GM18508 (cell line): ENCODE data around the gene HINFP.
"Not testable (repeated sequence)": the region's sequence is repeated elsewhere in the genome, so short reads cannot be mapped to it uniquely, and the experiment has no call there.

Experiments
- ATAC-seq: cut with Tn5 transposase; IDR thresholded peaks from one replicate; pipeline ENCODE4 v1.9.1; 2021; ENCODE audit warnings: moderate number of reproducible peaks; ENCODE audit not compliant: insufficient read depth, unreplicated experiment

The HINFP gene

DNA sequence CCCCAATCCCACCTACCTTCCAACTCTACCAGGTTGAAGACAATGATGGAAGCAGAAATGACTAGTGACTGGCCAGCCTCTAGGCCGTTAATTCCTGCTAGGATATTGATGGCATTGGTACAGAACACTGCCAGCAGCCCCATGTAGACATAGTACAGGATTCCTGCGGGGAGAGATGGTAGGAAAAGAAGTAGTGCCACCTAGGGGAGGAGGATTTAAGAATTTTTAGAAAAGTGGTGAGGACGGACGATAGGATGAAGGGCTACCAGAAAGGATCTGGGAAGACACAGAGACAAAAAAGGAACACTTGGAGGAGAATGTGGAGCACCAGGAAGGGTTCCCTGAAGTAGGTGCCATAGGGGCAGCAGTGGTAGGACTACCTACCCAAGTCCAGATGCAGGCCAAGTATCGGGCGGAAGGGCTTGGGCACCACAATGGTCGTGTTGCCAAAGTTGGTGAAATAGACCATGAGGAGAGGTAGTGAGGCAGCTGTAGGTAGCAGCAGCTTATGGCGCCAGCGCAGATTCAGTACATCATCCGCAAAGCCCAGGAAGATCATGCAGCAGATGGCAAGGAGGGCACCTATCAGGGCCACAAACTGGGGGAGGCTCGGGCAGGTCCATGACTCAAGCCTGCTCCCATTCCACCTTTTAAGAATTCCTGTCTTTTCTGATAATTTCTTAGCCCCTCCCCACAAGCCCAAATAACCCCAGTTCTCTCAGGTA lies 21.0 kb upstream of the HINFP start:
- no peak for ATAC-seq

DNA sequence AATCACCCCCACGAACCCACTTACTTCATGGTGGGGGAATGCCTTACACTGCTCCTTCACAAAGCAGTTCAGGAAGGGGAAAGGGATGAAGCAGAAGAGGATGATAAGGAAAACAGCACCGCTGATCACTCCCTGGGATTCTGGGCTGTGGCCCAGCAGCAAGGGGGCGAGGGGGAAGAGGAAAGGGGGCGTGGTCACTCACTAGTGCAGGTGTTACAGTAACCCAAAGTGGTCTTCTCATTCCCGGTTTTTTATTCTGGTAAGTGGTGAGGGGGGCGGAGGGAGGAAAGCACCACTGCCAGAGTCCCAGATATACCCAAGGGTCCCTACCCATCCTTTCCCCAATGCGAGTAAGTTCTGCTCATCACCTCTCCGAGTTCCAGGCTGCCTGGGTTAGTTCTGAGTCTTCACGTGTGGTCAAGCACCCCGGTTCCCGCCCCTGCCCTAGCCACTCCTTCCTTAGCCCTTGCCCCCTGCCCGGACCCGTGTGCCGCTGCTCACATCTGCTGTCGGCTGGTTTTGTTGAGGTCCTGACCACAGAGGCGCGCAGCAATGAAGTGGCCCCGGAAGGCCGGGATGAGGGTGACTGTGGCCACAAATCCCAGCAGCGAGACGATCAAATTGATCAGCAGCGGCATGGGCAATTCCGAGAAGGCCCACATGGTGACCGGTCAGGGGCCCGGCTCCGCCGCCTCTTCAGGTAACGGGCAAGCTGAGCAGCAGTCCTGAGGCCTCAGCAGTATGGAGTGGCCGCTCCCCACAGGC lies 20.2 kb upstream of the HINFP start:
- no peak for ATAC-seq

DNA sequence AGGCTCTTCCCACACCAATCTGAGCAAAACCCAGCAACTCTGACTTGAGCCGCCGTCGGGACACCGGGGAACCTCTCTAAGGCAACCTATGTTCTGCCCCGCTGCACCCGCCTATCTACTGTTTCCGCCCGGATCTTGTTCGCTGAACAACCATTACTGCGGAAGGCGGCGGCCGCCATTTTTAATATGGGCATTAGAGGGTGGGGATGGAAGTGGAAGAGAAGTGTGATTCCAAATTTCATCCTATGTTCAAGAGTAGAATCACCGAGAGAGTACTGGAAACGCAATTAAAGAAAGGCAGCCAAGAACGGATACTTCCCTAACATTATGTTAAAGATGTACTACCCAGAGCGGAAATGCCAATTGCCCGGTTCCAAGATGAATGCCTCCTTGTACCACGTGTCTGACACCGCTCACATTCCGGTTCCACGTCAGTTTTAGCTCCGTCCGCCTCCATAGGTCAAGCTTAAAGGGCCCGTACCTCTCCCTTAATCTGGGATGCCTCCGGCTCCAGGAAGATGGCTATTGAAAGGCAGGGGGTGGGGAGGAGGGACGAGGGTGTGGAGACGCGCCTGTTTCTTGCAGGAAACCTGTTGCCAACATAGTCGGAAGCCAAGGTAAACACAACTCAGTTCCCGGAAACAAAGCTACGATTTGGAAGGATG lies 19.5 kb upstream of the HINFP start, which contains the start of gene DPAGT1:
DPAGT1 (minus strand) TSS at position 95 of the 665 bp plus-strand sequence. CDS start 198 bp downstream, outside the sequence.
- ATAC-seq, result peak; percentile 63

DNA sequence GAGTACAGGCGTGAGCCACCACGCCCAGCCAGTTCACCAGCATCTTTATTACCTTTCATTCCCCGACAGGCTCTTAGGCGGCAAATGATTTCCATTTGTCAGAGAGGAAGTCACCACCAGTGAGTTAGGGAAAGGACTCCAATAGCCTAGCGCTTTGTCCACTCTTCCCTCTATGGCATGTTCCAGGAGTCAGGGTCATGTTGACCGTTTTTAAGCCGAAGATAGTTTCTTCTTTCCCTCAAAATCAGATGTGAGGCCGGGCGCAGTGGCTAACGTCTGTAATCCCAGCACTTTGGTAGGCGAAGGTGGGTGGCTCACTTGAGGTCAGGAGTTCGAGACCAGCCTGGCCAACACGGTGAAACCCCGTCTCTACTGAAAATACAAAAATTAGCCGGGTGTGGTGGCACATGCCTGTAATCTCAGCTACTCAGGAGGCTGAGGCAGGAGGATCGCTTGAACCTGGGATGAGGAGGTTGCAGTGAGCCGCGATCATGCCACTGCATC lies 18.2 kb upstream of the HINFP start:
- not testable (repeated sequence) for ATAC-seq

DNA sequence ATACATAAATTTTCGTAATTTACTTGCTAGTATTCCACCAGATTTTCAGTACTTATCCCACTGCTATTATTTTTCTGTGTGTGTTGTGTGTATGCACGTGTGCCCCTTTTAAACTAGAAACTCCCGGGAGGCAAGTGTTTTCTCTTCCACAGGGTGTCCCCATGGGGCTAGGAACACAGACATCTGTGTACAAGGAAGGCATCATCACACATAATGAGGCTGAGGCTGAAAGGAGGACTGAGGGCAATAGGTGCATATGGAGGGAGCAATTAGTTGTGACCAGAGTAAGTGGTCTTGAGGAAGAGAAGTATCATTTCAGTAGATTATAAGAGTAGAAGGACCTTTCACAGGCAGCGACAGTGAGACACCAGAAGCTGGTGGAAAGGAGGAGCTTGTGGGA lies 17.6 kb upstream of the HINFP start:
- ATAC-seq, result no peak

DNA sequence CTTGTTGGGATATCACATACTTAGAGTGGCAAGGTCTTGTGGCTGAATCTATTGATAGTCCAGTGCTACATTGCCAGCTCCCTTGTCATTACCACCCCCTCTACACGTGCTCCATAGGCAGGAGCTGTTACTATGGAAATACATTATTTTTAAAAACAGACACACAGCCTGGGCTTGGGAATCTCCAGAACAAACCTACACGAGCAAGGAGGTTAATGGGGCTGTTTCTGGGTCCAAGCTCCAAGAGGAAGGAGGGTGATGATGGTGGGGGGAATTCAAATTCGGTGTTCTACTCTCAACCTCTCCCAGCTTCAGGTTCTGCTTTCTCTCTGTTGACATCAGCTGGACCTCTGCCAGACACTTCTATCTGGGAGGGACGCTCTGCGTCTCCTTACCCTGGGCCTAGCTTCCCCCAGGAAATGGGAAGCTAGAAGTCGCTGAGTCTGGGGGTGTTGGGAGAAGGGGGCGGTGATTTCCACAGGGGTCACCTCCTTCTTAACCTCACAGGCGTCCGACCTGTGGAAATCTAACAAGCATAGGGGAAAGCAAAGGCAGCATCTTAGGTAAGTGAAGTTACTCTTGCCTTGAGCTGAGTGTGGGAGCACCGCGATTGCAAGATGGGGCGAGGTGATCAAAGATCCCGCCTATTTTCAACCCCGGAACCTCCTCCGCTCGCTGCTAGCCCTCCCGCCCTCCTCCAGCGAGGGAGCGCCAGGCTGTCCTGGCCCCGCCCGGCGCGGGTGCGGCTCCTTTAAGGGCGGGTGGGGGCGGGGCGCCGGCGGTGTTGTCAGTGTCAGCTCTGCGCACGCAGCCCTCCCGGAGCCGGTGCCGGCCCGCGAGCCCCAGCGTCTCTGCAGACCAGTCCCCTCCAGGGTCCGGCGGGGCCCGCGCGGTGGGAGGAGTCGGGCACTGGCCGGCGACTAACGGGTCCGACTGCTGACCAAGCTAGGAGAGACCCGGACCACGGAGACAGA lies 14.5 kb upstream of the HINFP start, which contains the start of gene C2CD2L:
C2CD2L (plus strand) TSS at position 781 of the 974 bp plus-strand sequence. CDS start 398 bp downstream, outside the sequence.
- ATAC-seq, result no peak

DNA sequence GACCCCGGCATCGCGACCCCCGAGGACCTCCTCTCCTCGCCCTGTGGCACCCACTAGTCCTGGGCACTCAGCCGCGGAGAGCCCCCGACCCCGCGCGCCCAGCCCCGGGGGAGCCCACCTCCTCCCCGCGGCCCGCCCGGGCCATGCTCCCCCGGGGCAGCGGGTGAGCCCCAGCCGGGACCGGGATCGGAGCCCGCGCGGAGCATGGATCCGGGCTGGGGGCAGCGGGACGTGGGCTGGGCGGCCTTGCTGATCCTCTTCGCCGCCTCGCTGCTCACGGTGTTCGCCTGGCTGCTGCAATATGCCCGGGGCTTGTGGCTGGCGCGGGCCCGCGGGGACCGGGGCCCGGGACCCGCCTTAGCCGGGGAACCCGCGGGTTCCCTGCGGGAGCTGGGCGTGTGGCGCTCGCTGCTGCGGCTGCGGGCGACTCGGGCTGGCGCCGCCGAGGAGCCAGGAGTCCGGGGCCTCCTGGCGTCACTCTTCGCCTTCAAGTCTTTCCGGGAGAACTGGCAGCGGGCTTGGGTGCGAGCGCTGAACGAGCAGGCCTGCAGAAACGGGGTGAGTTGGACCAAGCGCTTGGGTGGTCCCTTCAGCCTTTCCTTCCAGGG lies 13.7 kb upstream of the HINFP start:
- ATAC-seq, result no peak

DNA sequence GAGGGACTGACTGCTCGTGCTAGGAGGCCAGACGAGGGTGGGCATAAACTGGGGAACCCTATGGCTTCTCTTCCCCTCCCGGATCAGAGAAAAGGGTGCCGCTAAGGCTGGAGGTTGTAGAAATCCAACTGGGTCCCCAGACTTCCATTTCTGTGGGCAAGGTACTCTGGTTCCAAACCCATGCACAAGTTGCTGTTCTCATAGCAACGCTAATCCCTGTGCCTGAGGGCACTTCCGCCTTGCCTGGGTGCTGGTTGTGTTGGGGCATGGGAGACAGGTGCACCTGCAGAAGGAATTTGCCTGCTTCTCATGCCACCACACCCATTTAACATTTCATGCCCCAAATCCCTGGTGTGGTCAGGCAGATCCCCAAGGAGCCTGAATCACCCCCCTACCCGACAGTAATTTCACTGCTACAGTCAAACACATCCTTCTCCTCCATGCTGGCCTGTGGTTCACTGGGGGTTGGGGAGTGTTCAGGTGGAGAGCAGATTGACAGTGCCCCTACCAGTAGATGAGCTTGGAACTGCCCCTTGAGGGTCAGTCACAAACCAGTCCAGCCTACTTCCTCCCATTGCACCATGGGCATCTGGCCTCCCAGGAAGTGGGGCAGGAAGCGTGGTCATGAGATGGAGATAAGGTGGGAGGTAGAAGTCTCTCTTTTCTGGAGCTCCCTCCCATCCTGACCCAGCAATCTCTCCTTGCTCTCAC lies 13.1 kb upstream of the HINFP start:
- no peak for ATAC-seq

DNA sequence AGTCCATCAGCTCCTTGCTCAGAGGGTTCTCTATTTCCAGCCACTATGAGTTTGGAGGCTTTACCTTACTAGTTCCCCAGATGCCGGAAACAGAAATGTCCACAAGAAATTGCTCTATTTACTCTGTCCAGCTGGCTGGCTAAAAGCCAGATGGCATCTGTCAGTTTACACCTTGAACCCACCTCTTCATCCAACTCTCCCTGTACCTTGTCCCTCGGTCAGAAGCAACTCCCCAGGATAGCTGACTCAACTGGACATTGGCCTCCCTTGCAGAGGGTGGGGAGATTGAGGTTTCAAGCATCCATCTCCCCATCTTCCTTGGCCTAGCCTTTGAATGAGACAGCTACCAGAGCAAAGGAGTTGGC lies 12.5 kb upstream of the HINFP start:
- ATAC-seq, result no peak

DNA sequence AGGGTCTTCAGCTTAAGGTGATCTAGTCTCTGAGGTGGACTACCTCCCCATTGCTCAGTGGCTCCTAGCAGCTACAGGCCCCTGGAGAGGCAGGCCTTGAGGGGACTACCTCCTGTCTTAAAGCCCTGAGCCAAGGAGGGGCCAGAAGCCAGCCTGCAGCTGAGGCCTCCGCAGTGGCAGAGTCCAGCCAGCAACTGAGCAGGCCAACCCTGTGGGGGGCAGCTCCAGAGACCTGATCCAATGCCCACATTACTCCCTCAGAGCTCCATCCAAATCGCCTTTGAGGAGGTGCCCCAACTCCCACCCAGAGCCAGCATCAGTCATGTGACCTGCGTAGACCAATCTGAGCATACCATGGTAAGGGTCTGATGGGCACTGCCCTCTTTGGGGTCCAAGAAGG lies 11.5 kb upstream of the HINFP start:
- no peak for ATAC-seq

DNA sequence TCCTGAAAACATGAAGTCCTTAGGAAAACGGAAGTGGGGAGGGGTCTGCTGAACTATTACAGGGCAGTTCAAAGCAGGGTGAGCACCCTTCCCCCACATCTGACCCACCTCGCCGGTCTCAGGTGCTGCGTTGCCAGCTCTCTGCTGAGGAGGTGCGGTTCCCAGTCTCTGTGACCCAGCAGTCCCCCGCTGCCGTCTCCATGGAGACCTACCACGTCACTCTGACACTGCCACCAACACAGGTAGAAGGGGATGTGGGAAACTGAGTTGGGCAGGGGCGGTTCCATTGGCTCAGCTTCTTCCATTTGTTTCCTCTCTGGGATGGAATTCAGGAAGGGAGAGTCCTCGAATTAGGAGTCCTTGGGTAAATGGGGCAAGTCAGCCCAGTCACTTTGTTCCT lies 10.9 kb upstream of the HINFP start:
- no peak for ATAC-seq

DNA sequence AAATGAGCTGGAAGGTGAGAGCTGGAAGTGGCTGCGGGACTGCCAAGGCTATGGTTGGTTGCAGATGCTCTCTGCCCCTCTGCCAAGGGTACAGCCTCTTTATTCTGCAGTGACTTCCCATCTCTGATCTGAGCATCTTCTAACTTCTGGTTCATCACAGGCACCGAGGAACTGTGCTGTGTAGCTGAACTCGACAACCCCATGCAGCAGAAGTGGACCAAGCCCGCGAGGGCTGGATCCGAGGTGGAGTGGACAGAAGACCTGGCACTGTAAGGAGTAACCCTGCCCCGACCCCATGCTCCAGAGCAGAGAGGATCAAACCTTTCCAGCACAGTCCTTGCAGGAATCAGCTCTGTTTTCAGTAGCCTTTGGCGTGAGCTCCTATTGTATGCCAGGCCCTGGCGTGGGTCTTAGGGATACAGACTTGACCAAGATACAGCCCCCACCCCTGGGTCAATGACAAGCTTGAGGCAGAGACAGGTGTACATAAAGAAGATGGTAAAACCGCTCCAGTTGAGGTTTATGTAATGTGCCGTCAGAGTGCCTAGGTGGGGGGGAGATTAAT lies 9.9 kb upstream of the HINFP start:
- ATAC-seq, result no peak

DNA sequence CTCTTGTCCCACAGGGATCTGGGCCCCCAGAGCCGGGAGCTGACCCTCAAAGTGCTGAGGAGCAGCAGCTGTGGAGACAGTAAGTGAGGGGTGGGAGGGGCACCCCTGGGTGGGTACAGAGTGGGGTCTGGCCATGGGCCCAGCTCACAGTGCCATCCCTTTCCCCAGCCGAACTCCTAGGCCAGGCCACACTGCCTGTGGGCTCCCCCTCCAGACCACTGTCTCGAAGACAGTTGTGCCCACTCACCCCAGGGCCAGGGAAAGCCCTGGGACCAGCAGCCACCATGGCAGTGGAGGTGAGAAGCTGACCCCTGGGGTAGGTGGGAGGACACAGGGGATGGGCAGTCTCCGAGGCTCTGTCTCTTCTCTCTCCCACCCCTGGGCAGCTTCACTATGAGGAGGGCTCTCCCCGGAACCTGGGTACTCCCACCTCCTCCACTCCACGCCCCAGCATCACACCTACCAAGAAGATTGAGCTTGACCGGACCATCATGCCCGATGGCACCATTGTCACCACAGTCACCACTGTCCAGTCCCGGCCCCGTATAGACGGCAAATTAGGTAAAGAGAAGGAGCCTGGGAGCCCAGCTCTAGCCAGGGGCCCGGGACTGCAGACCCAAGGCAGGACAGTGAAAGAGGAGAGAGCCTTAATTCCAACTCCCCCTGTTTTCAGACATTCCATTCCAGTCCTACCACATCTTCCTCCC lies 8.9 kb upstream of the HINFP start:
- no peak for ATAC-seq

DNA sequence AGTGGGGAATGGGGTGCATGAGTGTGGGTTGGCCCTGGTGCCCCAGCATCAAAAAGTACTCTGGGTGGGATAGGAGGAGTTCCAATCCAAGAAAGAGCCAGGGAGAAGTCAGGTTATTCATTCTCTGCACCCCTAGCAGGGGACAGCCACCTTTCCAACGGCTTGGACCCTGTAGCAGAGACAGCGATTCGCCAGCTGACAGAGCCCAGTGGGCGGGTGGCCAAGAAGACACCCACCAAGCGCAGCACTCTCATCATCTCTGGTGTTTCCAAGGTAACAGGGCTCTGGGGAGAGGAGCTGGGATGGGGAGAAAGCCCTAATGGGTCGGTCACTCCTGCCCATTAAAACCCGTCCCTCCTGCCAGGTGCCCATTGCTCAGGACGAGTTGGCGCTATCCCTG lies 7.7 kb upstream of the HINFP start:
- no peak for ATAC-seq

DNA sequence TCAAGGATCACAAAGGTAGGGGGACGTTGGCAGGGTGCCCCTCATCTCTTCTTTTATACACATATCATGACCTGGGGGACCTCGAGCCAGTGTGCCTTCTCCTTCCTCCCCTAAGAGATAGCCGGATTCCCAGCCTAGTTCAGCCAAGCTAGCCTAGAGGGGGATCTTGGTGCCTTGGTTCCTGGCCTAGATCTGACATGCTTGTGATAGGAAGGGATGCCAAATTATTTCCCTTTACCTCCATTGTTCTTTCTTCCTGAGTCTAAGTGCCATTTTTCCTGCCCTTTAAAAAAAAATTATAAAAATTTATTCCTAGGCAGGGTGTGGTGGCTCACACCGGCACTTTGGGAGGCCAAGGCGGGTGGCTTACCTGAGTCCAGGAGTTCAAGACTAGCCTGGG lies 7.0 kb upstream of the HINFP start:
- no peak for ATAC-seq

DNA sequence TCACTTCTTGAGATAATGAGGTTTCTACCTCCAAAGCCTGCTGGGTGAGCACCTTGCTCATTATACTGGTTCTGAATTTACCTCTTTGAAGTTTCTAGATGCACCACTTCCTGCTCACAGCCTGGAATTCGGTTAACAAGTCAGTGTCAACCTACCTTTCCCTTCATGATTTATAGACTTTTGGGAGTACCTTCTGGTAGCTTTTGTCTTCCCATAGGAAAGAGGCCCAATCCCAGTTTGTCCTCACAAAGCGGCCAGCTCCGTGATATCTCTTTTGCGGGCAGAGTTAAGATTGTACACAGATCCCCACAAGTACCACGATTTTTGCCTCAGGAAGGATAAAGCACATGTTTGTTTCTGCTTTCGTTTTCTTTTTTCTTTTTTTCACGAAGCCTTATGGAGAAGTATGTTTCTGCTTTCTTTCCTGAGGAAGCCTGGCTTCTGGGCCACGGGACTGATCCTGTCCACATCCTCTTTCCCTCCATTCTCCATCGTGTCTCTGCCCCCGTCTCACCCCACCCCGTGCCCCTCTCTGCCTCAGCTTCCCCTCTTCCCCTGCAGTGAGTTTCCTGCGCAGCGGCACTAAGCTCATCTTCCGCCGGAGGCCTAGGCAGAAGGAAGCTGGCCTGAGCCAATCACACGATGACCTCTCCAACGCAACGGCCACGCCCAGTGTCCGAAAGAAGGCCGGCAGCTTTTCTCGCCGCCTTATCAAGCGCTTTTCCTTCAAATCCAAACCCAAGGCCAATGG lies 5.7 kb upstream of the HINFP start:
- no peak for ATAC-seq

DNA sequence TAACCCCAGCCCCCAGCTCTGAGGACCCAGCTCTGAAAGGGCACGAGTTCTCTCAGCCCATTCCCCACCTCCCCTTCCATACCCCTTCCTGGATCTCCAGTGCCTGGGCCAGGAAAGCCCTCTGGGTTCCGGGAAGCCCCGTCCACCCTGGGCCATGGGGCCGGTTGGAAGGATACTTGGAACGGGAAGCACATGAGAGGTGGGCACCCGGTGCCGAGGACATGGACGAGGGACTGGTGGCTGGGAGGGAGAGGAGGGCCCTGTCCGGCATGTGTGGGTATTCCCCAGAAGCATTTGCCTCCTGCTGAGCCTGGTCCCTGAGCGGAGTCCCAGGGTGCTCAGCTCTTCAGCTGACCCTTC lies 5.2 kb upstream of the HINFP start:
- ATAC-seq, result no peak
